ENCODE measurements around the gene GPRC5A. TPM values are rescaled to one million over a fixed set of nuclear protein-coding genes. Genes with fewer than 3 reads are reported as not detected.

GPRC5A gene
- total and polyA plus RNA-seq, 2 of the 13 experiments (the other 11 are each of a cell fraction or from before 2014, with no cell fraction given), result 0.27 to 3.0 TPM

DNA sequence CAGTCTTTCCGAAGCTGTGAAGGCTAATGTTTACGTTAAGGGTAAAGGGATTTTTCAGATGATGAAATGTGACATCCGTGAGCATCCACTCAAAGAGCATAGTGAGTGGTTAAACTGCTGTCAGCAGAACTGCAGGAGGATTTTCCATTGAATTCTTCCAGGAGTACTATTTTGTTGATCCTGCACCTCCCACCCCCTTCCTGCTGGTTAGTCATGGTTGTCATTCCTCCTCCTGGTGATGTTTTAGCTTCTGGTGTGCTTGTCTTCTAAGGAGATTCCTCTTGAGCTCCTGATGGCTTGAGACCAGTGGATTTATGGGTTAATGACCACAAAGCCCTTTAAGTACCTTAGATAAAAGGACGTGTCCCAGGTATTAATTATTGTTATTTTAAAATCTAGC is 63.0 kb downstream of the GPRC5A start:
- ATAC-seq, result no peak
- no peak overlapping the region for H3K4me2 ChIP-seq (ENCODE audit: low read depth, low read length)
- intact Hi-C loops (cut with micrococcal nuclease; ENCODE audit: unreplicated experiment) (no loop called here), in situ Hi-C loops (cut with HindIII; ENCODE audit: extremely low pct_ligation_motif_present, low pct_unique_long_range_greater_than_20kb) (no loop called here)
- H2AFZ ChIP-seq (ENCODE audit: low read length), result no peak overlapping the region
- H3K79me2 ChIP-seq (ENCODE audit: insufficient read depth, low read length), result no peaks in the 10 kb centered on the region
- no peak overlapping the region for H3K4me3 ChIP-seq (replicated peaks in 1 of 3; ENCODE audit: insufficient read depth in 1 of 3, low read depth in 2 of 3, low read length in 3 of 3)
- H3K9me3 ChIP-seq (ENCODE audit: low read length), result no peaks in the 10 kb centered on the region
- DNase-seq (ENCODE audit: low spot score), result no peak
- no peak for FAIRE-seq
- TF ChIP-seq ZNF7 (CRISPR knock-in tag; IDR thresholded peaks at IDR 0.05) (no peak), HNRNPK (IDR thresholded peaks at IDR 0.05; ENCODE audit: low read depth, low read length, poor library complexity, severe bottlenecking) (no peak), KDM6A (CRISPR knock-in tag; IDR thresholded peaks at IDR 0.05; ENCODE audit: low read depth) (no peak), SATB2 (CRISPR knock-in tag; IDR thresholded peaks at IDR 0.05) (no peak), ZNF589 (CRISPR knock-in tag; conservative IDR thresholded peaks at IDR 0.05) (no peak), SRSF1 (optimal IDR thresholded peaks at IDR 0.05; ENCODE audit: low read depth, low read length) (no peak), ARNT (IDR thresholded peaks at IDR 0.05) (no peak), CHCHD3 (CRISPR knock-in tag; IDR thresholded peaks at IDR 0.05) (no peak), ZNF572 (CRISPR knock-in tag; IDR thresholded peaks at IDR 0.05) (no peak), JDP2 (CRISPR knock-in tag; IDR thresholded peaks at IDR 0.05; ENCODE audit: borderline replicate concordance) (no peak), ZSCAN20 (CRISPR knock-in tag; IDR thresholded peaks at IDR 0.05; ENCODE audit: borderline replicate concordance) (no peak), CCDC6 (CRISPR knock-in tag; IDR thresholded peaks at IDR 0.05) (no peak), ZNF460 (CRISPR knock-in tag; IDR thresholded peaks at IDR 0.05; ENCODE audit: borderline replicate concordance) (no peak), TEAD3 (CRISPR knock-in tag; optimal IDR thresholded peaks at IDR 0.05; ENCODE audit: borderline replicate concordance) (no peak)
- TF ChIP-seq, protein P1, sequence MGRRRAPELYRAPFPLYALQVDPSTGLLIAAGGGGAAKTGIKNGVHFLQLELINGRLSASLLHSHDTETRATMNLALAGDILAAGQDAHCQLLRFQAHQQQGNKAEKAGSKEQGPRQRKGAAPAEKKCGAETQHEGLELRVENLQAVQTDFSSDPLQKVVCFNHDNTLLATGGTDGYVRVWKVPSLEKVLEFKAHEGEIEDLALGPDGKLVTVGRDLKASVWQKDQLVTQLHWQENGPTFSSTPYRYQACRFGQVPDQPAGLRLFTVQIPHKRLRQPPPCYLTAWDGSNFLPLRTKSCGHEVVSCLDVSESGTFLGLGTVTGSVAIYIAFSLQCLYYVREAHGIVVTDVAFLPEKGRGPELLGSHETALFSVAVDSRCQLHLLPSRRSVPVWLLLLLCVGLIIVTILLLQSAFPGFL (CRISPR knock-in tag; IDR thresholded peaks at IDR 0.05), result no peak
- TF ChIP-seq, protein P2, sequence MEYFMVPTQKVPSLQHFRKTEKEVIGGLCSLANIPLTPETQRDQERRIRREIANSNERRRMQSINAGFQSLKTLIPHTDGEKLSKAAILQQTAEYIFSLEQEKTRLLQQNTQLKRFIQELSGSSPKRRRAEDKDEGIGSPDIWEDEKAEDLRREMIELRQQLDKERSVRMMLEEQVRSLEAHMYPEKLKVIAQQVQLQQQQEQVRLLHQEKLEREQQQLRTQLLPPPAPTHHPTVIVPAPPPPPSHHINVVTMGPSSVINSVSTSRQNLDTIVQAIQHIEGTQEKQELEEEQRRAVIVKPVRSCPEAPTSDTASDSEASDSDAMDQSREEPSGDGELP (IDR thresholded peaks at IDR 0.05; ENCODE audit: borderline replicate concordance, low read depth), result no peak
- TF ChIP-seq, protein P3, sequence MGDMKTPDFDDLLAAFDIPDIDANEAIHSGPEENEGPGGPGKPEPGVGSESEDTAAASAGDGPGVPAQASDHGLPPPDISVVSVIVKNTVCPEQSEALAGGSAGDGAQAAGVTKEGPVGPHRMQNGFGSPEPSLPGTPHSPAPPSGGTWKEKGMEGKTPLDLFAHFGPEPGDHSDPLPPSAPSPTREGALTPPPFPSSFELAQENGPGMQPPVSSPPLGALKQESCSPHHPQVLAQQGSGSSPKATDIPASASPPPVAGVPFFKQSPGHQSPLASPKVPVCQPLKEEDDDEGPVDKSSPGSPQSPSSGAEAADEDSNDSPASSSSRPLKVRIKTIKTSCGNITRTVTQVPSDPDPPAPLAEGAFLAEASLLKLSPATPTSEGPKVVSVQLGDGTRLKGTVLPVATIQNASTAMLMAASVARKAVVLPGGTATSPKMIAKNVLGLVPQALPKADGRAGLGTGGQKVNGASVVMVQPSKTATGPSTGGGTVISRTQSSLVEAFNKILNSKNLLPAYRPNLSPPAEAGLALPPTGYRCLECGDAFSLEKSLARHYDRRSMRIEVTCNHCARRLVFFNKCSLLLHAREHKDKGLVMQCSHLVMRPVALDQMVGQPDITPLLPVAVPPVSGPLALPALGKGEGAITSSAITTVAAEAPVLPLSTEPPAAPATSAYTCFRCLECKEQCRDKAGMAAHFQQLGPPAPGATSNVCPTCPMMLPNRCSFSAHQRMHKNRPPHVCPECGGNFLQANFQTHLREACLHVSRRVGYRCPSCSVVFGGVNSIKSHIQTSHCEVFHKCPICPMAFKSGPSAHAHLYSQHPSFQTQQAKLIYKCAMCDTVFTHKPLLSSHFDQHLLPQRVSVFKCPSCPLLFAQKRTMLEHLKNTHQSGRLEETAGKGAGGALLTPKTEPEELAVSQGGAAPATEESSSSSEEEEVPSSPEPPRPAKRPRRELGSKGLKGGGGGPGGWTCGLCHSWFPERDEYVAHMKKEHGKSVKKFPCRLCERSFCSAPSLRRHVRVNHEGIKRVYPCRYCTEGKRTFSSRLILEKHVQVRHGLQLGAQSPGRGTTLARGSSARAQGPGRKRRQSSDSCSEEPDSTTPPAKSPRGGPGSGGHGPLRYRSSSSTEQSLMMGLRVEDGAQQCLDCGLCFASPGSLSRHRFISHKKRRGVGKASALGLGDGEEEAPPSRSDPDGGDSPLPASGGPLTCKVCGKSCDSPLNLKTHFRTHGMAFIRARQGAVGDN (CRISPR knock-in tag; IDR thresholded peaks at IDR 0.05), result no peak
- TF ChIP-seq, protein P4, sequence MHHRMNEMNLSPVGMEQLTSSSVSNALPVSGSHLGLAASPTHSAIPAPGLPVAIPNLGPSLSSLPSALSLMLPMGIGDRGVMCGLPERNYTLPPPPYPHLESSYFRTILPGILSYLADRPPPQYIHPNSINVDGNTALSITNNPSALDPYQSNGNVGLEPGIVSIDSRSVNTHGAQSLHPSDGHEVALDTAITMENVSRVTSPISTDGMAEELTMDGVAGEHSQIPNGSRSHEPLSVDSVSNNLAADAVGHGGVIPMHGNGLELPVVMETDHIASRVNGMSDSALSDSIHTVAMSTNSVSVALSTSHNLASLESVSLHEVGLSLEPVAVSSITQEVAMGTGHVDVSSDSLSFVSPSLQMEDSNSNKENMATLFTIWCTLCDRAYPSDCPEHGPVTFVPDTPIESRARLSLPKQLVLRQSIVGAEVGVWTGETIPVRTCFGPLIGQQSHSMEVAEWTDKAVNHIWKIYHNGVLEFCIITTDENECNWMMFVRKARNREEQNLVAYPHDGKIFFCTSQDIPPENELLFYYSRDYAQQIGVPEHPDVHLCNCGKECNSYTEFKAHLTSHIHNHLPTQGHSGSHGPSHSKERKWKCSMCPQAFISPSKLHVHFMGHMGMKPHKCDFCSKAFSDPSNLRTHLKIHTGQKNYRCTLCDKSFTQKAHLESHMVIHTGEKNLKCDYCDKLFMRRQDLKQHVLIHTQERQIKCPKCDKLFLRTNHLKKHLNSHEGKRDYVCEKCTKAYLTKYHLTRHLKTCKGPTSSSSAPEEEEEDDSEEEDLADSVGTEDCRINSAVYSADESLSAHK (CRISPR knock-in tag; IDR thresholded peaks at IDR 0.05; ENCODE audit: borderline replicate concordance), result no peak
- CTCF ChIA-PET (ENCODE audit: low intra/inter-chr PET ratio, low total read pairs), result no interaction called here
- 81% methylated on average over 4 of the region's 4 CpGs for whole genome bisulfite sequencing (ENCODE audit: low lambda C conversion rate)
- H4K20me1 ChIP-seq (ENCODE audit: insufficient read depth, low read length), result no peaks in the 10 kb centered on the region
- peaks cover 19% of the 10 kb centered on the region for H3K4me1 ChIP-seq (ENCODE audit: insufficient read depth, low read length)
- H3K27ac ChIP-seq (ENCODE audit: extremely low read length, insufficient read depth, low read length), result no peak overlapping the region
- H3K27me3 ChIP-seq (ENCODE audit: control insufficient read depth in 1 of 2, insufficient read depth in 2 of 2, low read length in 2 of 2), result no peaks in the 10 kb centered on the region
- H3K36me3 ChIP-seq (replicated peaks in 1 of 2; ENCODE audit: control insufficient read depth in 1 of 2, insufficient read depth in 2 of 2, low read length in 2 of 2), result peaks cover 0 to 4% of the 10 kb centered on the region in 2 experiments; a peak in 2 of 5 replicates
- H3K9ac ChIP-seq (ENCODE audit: insufficient read depth, low read depth, low read length), result no peak overlapping the region
- POLR2A ChIA-PET, result no interaction called here
- no TSS peak for BruUV-seq (replicated peaks)
